GM21360 (cell line): ENCODE measurements around the gene TSSC4.

ENCODE experiments used
- ATAC-seq: cut with Tn5 transposase; IDR thresholded peaks from one replicate; pipeline ENCODE4 v1.9.1; 2021; ENCODE audit warnings: mild to moderate bottlenecking, moderate library complexity; ENCODE audit not compliant: unreplicated experiment

The TSSC4 gene

DNA sequence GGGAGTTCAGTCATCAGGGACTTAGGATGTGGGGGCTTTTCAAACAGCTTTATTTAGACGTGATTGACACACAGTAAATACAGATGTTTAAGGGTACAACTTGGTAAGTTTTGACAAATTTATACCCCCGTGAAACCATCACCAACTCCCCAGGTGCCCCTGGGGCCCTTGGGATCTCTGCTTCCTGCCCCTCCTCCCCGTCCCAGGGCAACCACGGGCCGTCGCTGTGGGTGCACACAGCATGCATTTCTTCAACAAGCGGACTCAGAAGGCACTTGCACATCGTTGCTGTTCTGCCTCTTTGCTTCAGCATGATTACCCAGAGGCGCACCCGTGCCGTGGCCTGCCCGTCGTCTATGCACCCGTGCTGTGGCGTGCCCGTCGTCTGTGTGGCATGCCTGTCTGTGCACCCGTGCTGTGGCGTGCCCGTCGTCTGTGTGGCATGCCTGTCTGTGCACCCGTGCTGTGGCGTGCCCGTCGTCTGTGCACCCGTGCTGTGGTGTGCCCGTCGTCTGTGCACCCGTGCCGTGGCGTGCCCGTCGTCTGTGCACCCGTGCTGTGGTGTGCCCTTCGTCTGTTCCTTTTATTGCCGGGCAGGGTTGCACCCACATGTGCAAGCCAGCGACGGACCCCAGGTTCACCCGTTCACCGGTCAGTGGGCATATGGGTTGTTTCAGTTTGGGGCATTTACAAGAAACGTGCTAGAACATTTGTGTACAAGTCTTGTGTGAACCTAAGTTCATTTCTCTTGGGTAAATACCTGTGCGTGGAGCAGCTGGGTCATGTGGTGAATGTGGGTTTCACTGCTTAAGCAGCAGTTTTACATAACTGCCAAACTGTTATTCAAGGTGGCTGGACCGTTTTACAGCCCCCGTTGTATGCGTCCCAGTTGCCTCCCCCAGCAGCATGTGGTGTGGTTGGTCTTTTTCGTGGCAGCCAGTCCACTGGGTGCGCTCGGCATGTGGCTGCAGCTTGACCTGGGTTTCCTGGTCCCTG lies 15.1 kb upstream of the TSSC4 start:
- ATAC-seq: no peak

DNA sequence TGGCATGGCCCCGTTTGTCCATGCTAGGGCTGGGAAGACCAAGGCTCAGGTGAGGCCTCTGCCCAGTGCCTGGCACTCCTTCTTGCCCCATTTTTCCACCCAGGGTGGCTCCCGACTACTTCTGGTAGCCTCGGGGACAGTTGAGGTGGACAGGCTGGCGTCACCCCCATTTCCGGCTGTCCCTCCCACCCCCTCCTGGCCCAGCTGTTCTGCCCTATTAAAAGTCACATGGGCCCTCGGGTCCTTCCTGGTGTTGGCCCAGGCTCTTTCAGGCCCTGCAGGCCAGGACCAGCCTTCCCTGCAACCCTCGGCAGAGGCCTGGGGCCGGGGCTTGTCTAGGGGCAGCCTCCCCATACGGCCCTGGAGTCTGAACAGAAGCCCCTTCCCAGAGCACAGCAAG lies 14.0 kb upstream of the TSSC4 start:
- ATAC-seq: no peak

DNA sequence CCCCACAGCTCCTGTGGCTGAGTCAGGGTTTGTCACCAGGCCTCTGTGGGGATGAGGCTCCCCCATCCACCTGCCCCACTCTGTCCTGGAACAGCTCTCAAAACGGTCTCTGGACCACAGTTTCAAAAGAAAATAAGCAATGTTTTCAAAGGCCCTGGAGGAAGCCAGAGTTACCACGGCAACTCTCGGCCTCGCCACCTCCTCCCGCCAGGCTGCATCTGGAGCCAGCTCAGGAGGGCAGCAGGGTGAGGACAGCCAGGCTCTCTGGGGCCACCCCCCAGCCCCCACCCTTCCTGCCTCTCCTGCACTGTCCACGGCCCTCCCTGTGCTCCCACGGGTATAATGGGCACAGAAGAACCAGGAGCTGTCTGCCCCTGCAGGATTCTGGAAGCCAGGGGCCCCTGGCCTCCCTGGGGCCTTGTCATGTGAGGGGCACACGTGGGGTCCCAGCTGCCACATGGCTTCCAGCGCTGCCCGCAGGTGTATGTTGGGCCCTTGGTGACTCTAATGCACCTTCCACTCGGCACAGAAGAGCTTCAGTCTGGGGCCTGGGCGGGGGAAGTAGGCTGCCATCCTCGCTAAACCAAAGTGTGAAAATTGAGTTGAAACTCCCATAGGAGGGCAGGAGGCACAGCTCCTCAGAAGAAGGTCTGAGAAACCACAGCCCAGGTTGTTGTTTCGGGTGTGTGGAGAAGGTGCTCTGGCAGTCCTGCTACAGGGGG lies 13.1 kb upstream of the TSSC4 start:
- no peak for ATAC-seq

DNA sequence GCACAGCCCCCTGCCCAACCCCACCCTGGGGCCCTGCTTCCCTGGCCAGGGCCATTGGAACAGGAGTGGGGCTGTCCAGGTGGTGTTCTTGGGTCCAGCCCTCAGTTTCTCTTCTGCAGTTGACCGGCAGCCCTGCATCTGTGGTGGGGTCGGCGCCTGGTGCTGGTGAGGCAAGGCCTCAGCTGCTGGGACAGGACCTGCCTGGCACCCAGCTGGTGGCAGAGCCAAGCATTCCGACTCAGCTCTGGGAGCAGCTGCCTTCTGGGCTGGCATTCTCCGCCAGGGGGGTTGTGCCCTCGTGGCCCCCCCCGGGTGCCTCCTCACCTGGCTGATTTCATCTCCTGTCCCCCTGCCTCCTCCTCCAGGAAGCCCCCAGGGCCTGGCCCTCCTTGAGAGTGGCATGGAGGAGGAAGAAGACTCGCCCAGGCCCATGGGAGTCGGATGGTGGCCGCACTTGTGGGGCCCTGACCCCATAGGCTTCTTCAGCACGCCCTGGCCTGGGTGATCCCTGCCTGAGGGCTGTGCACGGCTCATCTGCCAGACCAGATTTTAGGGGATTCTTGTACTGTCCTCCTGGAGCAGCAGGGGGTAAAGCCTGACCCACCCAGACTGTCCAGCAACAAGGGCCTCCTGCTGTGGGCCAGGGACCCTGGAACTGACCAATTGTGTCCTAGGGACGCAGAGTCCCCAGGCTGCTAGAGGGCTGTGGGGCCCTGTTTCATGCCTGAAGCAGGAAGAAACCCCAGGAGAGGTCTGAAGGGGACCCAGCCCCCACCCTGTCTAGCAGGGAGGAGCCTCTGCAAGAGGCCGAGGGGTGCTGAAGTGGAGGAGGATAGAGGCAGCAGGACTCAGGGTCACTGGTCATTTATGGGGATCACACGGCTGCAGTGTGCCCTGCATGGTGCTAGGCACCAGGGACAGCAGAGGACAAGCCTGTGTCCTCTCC lies 11.8 kb upstream of the TSSC4 start:
- no peak for ATAC-seq

GRCh38 chr11:2389377-2390026 lies 11.0 kb upstream of the TSSC4 start:
- no peak for ATAC-seq

GRCh38 chr11:2390091-2390724 lies 10.3 kb upstream of the TSSC4 start:
- ATAC-seq: no peak

DNA sequence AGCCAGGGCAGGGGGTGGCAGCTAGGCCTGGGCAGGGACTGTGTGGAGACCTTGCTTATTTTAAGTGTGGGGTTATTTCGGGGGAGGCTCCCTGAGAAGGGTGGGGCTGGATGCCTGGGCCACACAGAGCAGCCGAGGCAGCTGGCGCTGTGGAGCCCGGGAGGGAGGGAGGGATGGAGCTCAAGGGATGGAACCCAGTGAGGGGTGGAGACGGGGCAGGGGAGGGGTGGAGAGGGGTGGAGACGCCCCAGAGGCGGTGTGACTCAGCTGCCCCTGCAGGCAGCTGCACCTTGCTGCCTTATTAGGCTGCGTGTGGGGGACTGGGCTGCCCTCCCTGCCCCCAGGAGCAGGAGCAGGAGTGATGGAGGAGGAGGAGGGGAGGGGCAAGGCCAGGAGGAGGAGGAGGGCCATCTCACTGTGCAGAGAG lies 9.8 kb upstream of the TSSC4 start:
- ATAC-seq: no peak

DNA sequence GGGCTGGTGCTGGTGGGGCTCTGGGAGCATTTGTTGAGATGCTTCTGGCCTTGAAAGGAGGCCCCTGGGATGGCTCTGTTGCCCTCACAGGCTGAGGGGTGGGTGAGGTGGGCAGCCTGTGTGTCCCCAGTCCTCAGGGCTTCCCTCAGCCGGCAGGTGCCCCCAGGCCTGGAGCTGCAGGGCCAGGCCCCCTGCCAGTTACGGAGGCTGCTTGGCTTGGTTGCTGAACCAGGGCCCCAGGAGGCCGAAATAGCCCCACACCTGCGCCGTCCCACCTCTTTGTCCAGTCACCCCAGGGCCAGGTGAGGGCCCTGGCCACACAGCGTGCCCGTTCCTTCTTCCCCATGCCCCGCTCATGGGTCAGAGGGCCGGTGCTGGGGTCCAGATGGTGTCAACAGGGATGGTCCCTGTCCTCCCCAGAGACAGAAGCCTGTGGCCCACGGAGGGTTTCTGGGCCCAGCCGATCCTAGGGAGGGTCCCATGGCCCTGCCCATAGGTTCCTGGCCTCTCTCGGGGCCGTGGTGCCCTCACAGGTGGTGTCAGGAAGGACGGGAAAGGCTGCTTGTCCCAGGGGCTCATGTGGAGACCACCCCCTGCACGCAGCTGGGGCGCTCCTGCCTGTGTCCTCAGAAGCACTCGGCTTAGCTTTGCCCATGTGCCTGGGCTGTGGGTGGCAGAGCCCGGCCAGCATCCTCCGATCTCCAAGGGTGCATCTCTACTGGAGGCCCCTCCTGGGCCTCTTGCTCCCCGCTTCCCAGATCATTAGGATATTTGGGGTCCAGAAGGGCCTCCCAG lies 9.2 kb upstream of the TSSC4 start:
- ATAC-seq: no peak

- no peak for ATAC-seq
Measured at GRCh38 chr11:2392241-2392959, 8.2 kb upstream of the TSSC4 start.

- no peak for ATAC-seq
Measured at GRCh38 chr11:2393111-2393868, 7.3 kb upstream of the TSSC4 start.

DNA sequence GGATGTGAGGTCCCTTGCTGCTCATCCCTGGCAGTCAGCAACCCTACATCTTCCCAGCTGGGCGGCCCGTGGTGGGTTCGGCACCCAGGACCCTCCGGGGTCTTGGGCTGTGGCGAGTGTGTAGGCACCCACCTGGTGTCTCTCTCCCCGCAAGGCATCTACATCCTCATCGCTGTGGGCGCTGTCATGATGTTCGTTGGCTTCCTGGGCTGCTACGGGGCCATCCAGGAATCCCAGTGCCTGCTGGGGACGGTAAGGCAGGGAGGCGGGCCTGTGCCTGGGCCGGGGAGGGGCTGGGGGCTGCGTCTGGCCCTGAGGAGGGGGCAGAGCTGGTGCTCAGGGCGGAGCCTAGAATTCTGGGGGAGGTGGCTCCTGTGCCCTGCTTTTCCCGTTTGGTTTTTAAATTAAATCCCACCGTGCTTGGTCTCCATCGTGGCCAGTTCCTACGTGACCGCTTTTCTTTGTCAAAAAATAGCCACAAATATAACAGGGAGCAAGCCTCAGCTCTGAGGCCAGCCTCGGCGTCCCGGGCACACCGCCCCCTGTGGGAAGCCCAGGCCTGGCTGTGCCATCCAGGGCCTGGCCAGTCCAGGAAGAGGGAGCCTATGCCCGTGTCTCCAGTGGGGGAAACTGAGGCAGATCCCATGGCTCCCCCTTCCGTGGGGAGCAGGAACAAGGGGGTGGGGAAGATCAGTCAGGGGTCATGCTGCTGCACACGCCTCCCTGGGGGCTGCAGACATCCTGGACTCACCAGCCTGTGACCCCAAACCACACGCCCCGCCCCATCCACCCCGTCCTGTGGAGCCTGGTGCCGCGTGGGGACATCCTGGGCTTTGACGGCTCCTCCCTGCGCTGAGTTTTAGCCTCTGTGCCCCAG lies 6.4 kb upstream of the TSSC4 start:
- no peak for ATAC-seq

GRCh38 chr11:2394818-2395105 lies 5.8 kb upstream of the TSSC4 start:
- ATAC-seq: no peak

DNA sequence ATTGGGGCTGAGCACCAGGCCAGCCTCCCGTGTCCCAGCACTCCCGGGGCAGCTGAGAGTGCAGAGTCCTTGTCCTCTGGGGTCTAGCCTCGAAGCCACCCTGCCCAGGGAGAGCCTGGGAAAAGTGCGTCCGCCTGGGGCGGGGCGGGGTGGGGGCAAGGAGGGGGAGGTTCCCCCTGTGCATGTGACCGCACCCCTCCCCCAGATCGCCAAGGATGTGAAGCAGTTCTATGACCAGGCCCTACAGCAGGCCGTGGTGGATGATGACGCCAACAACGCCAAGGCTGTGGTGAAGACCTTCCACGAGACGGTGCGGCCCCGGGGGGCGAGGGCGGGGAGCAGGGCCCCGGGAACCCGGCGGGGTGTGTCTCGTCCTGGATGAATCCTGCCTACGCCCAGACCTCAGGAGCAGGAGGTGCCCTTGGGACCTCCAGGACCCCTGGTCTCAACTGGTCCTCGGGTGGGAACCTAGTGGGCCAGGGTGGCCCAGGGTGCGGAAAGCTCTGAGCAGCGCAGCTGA lies 5.3 kb upstream of the TSSC4 start:
- ATAC-seq: no peak

DNA sequence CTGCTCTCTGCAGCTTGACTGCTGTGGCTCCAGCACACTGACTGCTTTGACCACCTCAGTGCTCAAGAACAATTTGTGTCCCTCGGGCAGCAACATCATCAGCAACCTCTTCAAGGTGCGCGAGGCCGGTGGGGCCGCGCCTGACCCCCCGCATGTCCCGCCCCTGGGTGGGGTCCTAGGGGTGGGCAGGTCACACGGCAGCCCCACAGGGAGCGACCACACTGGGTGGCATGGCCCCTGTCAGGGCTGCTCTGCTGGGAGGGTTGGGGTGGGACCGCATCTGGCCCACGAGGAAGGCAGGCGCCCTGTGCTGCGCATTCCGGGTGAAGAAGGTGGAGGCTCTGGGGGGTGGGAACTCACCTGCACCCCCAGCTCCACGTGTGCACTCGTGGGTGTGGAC lies 4.7 kb upstream of the TSSC4 start:
- no peak for ATAC-seq

DNA sequence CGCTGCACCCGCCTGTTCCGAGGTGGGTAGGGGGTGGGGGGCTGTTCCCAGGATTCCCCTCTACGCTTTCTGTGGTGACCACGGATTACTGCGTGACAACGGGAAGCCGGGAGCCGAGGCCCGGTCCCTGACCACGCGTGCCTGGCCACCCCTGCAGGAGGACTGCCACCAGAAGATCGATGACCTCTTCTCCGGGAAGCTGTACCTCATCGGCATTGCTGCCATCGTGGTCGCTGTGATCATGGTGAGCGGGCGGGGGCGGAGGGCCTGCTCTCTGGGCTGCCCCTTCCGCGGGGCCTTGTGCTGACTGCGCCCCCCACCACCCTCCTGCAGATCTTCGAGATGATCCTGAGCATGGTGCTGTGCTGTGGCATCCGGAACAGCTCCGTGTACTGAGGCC lies 4.1 kb upstream of the TSSC4 start:
- ATAC-seq: no peak

- ATAC-seq: no peak
Measured at GRCh38 chr11:2397005-2397404, 3.5 kb upstream of the TSSC4 start.
